Testis (tissue), 3 donors: ENCODE measurements around the gene USP48. TPM values are rescaled to one million over a fixed set of nuclear protein-coding genes. Genes with fewer than 3 reads are reported as not detected.

Experiments used
- DNase-seq: peaks from one replicate; pipeline ENCODE4 v3.0.0-alpha.2; 2019
- H3K27ac ChIP-seq, 2 donors: fragments of 200-600 bp; sonication (generic); one replicate each; pipeline ENCODE4 v1.5.1; 2019
- H3K27me3 ChIP-seq: fragments of 200-600 bp; sonication (generic); one replicate; pipeline ENCODE4 v1.5.1; 2019
- H3K36me3 ChIP-seq: fragments of 200-600 bp; sonication (generic); one replicate; pipeline ENCODE4 v1.5.1; 2017; ENCODE audit warnings: low read depth; ENCODE audit errors: missing control alignments
- H3K4me1 ChIP-seq: fragments of 200-600 bp; sonication (generic); one replicate; pipeline ENCODE4 v1.5.1; 2019
- H3K4me3 ChIP-seq, 2 donors: fragments of 200-600 bp; sonication (generic); one replicate each; pipeline ENCODE4 v1.5.1; 2017 to 2019
- H3K9me3 ChIP-seq: fragments of 200-600 bp; sonication (generic); one replicate; pipeline ENCODE4 v1.5.1; 2017
- CTCF ChIP-seq, 3 experiments: fragments of 450-650 bp in 2 of 3; fragments of 200-600 bp in 1 of 3; sonication (generic) in 1 of 3; IDR thresholded peaks; one replicate each; pipeline ENCODE4 v1.5.1; 2016 to 2019; ENCODE audit warnings: antibody characterized with exemption in 3 of 3, mild to moderate bottlenecking in 2 of 3, moderate library complexity in 1 of 3
- POLR2A ChIP-seq: fragments of 450-650 bp; IDR thresholded peaks from one replicate; pipeline ENCODE4 v1.6.1; 2017; ENCODE audit warnings: antibody characterized with exemption, mild to moderate bottlenecking, moderate library complexity
- WGBS, 2 donors: methylation state at CpG; one replicate each; pipeline ENCODE4 v1.1.5; 2018; 5-methylcytosine and 5-hydroxymethylcytosine counted together
- intact Hi-C: fragments of 100-400 bp; cut with DNase I; formaldehyde crosslinking; loops from one replicate; pipeline ENCODE4 v1.15.1; 2023; ENCODE audit warnings: low total_unique reads
- polyA plus RNA-seq: library from polyadenylated mRNA; stranded (reverse); fragments of 350-450 nt; fragmentation: Illumina TruSeq; extraction: RNeasy Lipid Tissue Mini Kit (QIAGEN cat#74804); gene quantifications from one replicate; pipeline ENCODE4 v1.2.3, GENCODE V29; 2014; ENCODE audit warnings: low read depth, low replicate concordance; ENCODE audit not compliant: insufficient read depth
- total RNA-seq, 2 donors: library from RNA; depleted of rRNA; stranded (reverse); fragments of >200 nt; gene quantifications; one replicate each; pipeline ENCODE4 v1.2.3, GENCODE V29; 2016

Gene USP48
- total and polyA plus RNA-seq, 3 donors from 2014 or later, result 33.3 to 66.2 (median 63.0) TPM

DNA sequence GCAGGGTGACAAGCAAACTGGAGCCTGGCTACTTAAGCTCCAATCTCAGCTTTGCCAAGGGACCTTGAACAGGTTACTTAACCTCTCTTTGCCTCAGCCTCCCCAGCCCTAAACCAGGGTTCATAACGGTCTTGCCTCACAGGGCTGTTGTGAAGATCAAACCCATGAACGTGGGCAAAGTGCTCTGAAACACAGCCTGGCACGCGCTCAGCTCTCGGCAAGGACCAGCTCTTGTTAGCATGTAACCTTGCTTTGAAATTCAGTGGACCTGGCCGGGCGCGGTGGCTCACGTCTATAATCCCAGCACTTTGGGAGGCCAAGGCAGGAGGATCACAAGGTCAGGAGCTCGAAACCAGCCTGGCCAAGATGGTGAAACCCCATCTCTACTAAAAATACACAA lies 138.6 kb downstream of the USP48 start:
- H3K27me3 ChIP-seq, result no peaks in the 10 kb centered on the region
- DNase-seq, result no peak
- H3K27ac ChIP-seq, result no peak overlapping the region
- H3K4me3 ChIP-seq, result no peak overlapping the region
- H3K36me3 ChIP-seq, result no peaks in the 10 kb centered on the region
- 83 to 93% methylated on average over 10 of the region's 10 CpGs for WGBS, 2 donors
- no peaks in the 10 kb centered on the region for H3K9me3 ChIP-seq
- TF ChIP-seq CTCF (IDR thresholded peaks at IDR 0.05) (no peak), POLR2A (no peak)
- no peaks in the 10 kb centered on the region for H3K4me1 ChIP-seq
- intact Hi-C loops, result no loop called here

DNA sequence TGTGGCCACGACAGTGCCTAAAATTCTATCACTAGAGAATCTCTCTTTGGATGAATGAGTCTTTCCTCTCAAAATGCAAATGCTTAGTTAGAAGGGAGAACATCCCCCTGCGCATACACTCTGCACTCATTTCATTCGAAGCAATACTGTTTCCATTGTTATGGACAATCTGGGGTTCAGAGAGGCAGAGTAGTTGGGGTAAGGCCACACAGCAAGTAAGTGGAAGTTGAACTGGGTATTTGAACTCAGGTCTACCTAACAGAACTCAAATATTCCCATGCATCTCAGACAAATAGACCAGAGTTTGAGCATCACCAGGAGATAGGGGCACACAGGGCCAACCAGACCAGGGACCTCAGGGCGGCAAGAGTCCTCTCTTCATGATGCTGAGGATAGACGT lies 139.3 kb downstream of the USP48 start:
- Histone ChIP-seq H3K9me3 (no peaks in the 10 kb centered on the region), H3K4me3 (no peak overlapping the region), H3K4me1 (no peaks in the 10 kb centered on the region), H3K27me3 (no peaks in the 10 kb centered on the region), H3K36me3 (no peaks in the 10 kb centered on the region), H3K27ac (no peak overlapping the region)
- no peak for DNase-seq
- TF ChIP-seq POLR2A, result no peak
- no peak for TF ChIP-seq CTCF (IDR thresholded peaks at IDR 0.05)
- 90 to 94% methylated on average over 5 of the region's 5 CpGs for WGBS, 2 donors
- intact Hi-C loops, result no loop called here

DNA sequence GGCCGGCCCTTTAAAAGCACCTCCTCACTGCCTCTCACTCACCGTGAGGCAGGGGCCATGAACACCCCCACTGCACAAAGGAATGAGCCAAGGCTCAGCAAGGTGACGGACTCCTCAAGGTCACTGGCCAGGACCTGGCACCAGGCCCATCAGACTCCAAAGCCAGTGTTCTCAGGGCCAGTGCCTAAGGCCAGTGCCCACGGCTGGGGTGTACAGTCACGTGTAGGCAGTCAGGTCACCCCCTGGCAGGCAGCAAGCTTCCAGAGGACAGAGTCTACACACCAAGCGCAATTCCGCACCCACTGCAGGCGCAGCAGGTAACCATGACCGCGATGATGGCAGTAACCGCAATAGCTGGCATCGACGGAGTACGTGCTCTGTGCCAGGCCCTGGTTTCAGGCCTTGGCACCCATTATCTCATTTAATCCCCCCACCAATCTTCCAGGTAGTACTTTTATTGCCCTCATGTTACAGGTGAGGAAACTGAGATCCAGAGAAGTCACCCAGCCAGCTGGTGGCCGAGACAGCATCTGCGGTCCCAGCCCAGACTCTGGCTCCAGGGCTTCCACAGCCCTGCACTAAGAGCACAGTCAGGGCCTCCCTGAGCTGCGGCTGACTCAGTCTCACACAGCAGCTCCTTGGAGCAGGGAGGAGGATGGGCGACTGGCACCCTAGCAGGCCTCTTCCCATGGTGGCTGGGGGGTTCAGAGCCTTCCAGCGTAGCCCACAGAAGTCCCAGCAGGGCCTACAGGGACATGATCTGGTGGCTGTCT lies 140.8 kb downstream of the USP48 start:
- DNase-seq, result no peak
- H3K9me3 ChIP-seq, result no peaks in the 10 kb centered on the region
- H3K4me1 ChIP-seq, result no peaks in the 10 kb centered on the region
- no peak overlapping the region for H3K4me3 ChIP-seq
- no peaks in the 10 kb centered on the region for H3K27me3 ChIP-seq
- TF ChIP-seq CTCF (IDR thresholded peaks at IDR 0.05), result no peak
- TF ChIP-seq POLR2A, result no peak
- no peak overlapping the region for H3K27ac ChIP-seq
- intact Hi-C loops, result no loop called here
- H3K36me3 ChIP-seq, result no peaks in the 10 kb centered on the region
- WGBS, 2 donors, result 75 to 79% methylated on average over 5 to 19 of the region's 19 CpGs

DNA sequence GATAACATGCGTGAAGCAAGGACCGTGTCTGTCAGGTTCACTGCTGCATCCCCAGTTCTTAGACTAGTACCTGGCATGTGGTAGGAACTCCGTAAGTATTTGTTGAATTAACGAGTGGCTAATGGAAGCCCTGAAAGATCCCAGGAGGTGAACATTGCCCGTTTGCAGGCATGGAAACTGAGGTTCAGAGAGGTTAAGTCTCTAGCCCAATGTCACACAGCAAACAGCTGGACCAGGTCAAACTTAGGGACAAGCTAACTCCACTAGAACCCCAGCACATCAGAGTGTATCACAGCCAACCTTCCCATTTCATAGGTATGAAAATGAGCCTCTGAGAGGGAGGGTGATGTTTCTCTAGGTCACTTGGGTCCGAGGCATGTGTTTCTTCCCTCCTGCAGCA lies 141.4 kb downstream of the USP48 start:
- TF ChIP-seq POLR2A, result no peak
- TF ChIP-seq CTCF (IDR thresholded peaks at IDR 0.05), result no peak
- Histone ChIP-seq H3K27me3 (no peaks in the 10 kb centered on the region), H3K27ac (no peak overlapping the region), H3K4me3 (no peak overlapping the region), H3K36me3 (no peaks in the 10 kb centered on the region), H3K4me1 (no peaks in the 10 kb centered on the region), H3K9me3 (no peaks in the 10 kb centered on the region)
- intact Hi-C loops, result no loop called here
- WGBS, 2 donors, result 82% methylated on average over 6 of the region's 6 CpGs
- DNase-seq, result no peak

DNA sequence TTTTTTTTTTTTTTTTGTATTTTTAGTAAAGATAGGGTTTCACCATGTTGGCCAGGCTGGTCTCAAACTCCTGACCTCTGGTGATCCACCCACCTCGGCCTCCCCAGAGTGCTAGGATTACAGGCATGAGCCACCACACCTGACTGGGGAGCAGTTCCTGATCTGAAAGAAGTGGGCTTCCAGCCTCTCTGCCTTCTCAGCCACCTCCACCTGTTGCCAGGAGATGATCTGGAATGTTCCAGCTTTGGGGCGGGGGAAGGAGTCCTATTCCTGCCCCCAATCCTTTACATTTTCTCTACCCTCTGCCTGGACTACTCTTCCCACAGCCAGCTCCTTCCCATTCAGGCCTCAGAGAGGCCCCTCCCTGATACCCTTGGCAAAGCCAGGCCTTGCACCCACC lies 141.9 kb downstream of the USP48 start:
- no peak for DNase-seq
- no peak for TF ChIP-seq POLR2A
- TF ChIP-seq CTCF (IDR thresholded peaks at IDR 0.05), result no peak
- Histone ChIP-seq H3K9me3 (no peaks in the 10 kb centered on the region), H3K4me3 (no peak overlapping the region), H3K27me3 (no peaks in the 10 kb centered on the region), H3K36me3 (no peaks in the 10 kb centered on the region), H3K27ac (no peak overlapping the region), H3K4me1 (no peaks in the 10 kb centered on the region)
- 91 to 93% methylated on average over 2 of the region's 2 CpGs for WGBS, 2 donors
- intact Hi-C loops, result no loop called here
